Measurements from ENCODE around the gene AATF. TPM values are rescaled to one million over a fixed set of nuclear protein-coding genes. Genes with fewer than 3 reads are reported as not detected.

Gene AATF
- total and polyA plus RNA-seq, 9 of the 15 experiments (the other 6 are each of a cell fraction or from before 2014, with no cell fraction given) = 34.5 to 133 (median 90.1) TPM

DNA sequence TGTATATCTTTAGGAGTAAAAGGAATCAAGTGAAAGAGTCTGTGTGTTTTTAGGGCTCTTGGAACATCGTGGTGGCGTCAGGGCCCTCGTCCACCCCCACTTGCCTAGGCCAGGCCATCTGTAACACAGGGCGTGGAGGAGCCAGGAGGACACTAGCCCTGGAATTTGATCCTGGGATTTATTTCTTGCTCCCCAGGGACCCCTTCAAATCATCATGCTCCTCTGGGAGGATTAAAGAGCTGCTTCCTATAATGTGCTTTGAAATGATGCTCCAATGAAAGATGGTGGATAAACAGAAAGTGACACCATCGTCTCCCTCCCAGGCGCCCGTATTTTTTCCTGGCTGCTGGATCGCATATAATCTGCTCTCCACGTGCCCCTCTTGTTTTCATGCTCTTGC is 113.3 kb downstream of the AATF start:
- no peak overlapping the region for H3K9ac ChIP-seq (ENCODE audit: insufficient read depth in 1 of 2, low read depth in 2 of 2, low read length in 2 of 2)
- H3K27ac ChIP-seq (ENCODE audit: extremely low read depth, low read depth, low read length) = no peak overlapping the region
- H3K79me2 ChIP-seq (ENCODE audit: control insufficient read depth, insufficient read depth, low read length) = no peaks in the 10 kb centered on the region
- no peak overlapping the region for H2AFZ ChIP-seq (ENCODE audit: low read depth, low read length)
- ATAC-seq = no peak
- ChIA-PET CTCF (ENCODE audit: low intra/inter-chr PET ratio) (no interaction called here), POLR2A (no interaction called here)
- peaks cover 6% of the 10 kb centered on the region; the same call in 1 of the 3 replicates for H3K36me3 ChIP-seq (ENCODE audit: control insufficient read depth, insufficient read depth, low read length)
- no peak overlapping the region for H3K4me3 ChIP-seq
- FAIRE-seq = no peak
- H4K20me1 ChIP-seq (replicated peaks; ENCODE audit: control insufficient read depth, insufficient read depth, low read length) = peaks cover 4% of the 10 kb centered on the region; the same call in 1 of the 2 replicates
- no peak overlapping the region for H3K4me2 ChIP-seq (ENCODE audit: insufficient read depth, low read length)
- WGBS (ENCODE audit: insufficient coverage, low coverage, missing lambda C conversion rate) = 6% methylated on average over 9 of the region's 9 CpGs
- no peak for DNase-seq (ENCODE audit: extremely low read depth in 1 of 4, low spot score in 3 of 4)
- in situ Hi-C loops (cut with MboI) = no loop called here
- H3K9me1 ChIP-seq (ENCODE audit: control insufficient read depth, insufficient read depth, low read length) = no peaks in the 10 kb centered on the region
- BruUV-seq (replicated peaks) = no TSS peak
- no peak for TF ChIP-seq ILK (tag; IDR thresholded peaks at IDR 0.05; ENCODE audit: borderline replicate concordance, low read depth)
- TF ChIP-seq, protein P1, sequence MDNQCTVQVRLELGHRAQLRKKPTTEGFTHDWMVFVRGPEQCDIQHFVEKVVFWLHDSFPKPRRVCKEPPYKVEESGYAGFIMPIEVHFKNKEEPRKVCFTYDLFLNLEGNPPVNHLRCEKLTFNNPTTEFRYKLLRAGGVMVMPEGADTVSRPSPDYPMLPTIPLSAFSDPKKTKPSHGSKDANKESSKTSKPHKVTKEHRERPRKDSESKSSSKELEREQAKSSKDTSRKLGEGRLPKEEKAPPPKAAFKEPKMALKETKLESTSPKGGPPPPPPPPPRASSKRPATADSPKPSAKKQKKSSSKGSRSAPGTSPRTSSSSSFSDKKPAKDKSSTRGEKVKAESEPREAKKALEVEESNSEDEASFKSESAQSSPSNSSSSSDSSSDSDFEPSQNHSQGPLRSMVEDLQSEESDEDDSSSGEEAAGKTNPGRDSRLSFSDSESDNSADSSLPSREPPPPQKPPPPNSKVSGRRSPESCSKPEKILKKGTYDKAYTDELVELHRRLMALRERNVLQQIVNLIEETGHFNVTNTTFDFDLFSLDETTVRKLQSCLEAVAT (IDR thresholded peaks at IDR 0.05) = no peak
- TF ChIP-seq, protein P2, sequence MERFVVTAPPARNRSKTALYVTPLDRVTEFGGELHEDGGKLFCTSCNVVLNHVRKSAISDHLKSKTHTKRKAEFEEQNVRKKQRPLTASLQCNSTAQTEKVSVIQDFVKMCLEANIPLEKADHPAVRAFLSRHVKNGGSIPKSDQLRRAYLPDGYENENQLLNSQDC (CRISPR knock-in tag; IDR thresholded peaks at IDR 0.05) = no peak
- TF ChIP-seq BDP1 (IDR thresholded peaks at IDR 0.05; ENCODE audit: insufficient read depth, insufficient read length) = no peak
- TF ChIP-seq, protein P3, sequence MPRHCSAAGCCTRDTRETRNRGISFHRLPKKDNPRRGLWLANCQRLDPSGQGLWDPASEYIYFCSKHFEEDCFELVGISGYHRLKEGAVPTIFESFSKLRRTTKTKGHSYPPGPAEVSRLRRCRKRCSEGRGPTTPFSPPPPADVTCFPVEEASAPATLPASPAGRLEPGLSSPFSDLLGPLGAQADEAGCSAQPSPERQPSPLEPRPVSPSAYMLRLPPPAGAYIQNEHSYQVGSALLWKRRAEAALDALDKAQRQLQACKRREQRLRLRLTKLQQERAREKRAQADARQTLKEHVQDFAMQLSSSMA (CRISPR knock-in tag; IDR thresholded peaks at IDR 0.05) = no peak
- TF ChIP-seq SIX5 (IDR thresholded peaks at IDR 0.05; ENCODE audit: borderline replicate concordance in 1 of 2, insufficient read depth in 1 of 2, low read depth in 1 of 2, low read length in 2 of 2) = no peak
- TF ChIP-seq CREB1 (IDR thresholded peaks at IDR 0.05) = no peak
- TF ChIP-seq CREB1 (CRISPR knock-in tag; IDR thresholded peaks at IDR 0.05) = no peak
- TF ChIP-seq, protein P4, sequence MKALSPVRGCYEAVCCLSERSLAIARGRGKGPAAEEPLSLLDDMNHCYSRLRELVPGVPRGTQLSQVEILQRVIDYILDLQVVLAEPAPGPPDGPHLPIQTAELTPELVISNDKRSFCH (CRISPR knock-in tag; IDR thresholded peaks at IDR 0.05) = no peak
- TF ChIP-seq, protein P4 (tag; IDR thresholded peaks at IDR 0.05) = no peak
- TF ChIP-seq KDM2B (CRISPR knock-in tag; IDR thresholded peaks at IDR 0.05) = no peak
- no peak for TF ChIP-seq GATAD2B (IDR thresholded peaks at IDR 0.05; ENCODE audit: borderline replicate concordance)
- TF ChIP-seq ZNF717 (CRISPR knock-in tag; IDR thresholded peaks at IDR 0.05) = no peak
- TF ChIP-seq ZEB2 (IDR thresholded peaks at IDR 0.05) = no peak
- TF ChIP-seq, protein P5, sequence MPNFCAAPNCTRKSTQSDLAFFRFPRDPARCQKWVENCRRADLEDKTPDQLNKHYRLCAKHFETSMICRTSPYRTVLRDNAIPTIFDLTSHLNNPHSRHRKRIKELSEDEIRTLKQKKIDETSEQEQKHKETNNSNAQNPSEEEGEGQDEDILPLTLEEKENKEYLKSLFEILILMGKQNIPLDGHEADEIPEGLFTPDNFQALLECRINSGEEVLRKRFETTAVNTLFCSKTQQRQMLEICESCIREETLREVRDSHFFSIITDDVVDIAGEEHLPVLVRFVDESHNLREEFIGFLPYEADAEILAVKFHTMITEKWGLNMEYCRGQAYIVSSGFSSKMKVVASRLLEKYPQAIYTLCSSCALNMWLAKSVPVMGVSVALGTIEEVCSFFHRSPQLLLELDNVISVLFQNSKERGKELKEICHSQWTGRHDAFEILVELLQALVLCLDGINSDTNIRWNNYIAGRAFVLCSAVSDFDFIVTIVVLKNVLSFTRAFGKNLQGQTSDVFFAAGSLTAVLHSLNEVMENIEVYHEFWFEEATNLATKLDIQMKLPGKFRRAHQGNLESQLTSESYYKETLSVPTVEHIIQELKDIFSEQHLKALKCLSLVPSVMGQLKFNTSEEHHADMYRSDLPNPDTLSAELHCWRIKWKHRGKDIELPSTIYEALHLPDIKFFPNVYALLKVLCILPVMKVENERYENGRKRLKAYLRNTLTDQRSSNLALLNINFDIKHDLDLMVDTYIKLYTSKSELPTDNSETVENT (CRISPR knock-in tag; IDR thresholded peaks at IDR 0.05) = no peak
- intact Hi-C loops (cut with micrococcal nuclease) = no loop called here
- H3K27me3 ChIP-seq (ENCODE audit: control insufficient read depth in 2 of 2, insufficient read depth in 2 of 2, low read length in 2 of 2) = peaks cover 31 to 53% of the 10 kb centered on the region in 2 experiments
- no peaks in the 10 kb centered on the region for H3K9me3 ChIP-seq (replicated peaks; ENCODE audit: control insufficient read depth, insufficient read depth, low read depth, low read length)
- peaks cover 0 to 12% of the 10 kb centered on the region in 2 experiments; a peak in 1 of 5 replicates for H3K4me1 ChIP-seq (replicated peaks in 1 of 2; ENCODE audit: control insufficient read depth in 2 of 2, insufficient read depth in 2 of 2, low read length in 2 of 2)
